ENCODE measurements around the gene VAT1L. TPM values are rescaled to one million over a fixed set of nuclear protein-coding genes. Genes with fewer than 3 reads are reported as not detected.

VAT1L gene
- total and polyA plus RNA-seq, 12 donors = 18.1 to 103 (median 38.2) TPM

GRCh38 chr16:77965346-77965745, 177.0 kb downstream of the VAT1L start:
- H3K27ac ChIP-seq = no peak overlapping the region
- no peaks in the 10 kb centered on the region for H3K36me3 ChIP-seq (replicated peaks in 1 of 2)
- DNase-seq = no peak
- intact Hi-C loops (cut with DNase I) = no loop called here
- no peak overlapping the region for H3K4me3 ChIP-seq
- 70 to 100% (median 95%) methylated on average over 1 to 3 of the region's 3 CpGs for WGBS, 4 donors
- no peaks in the 10 kb centered on the region for H3K9me3 ChIP-seq (replicated peaks in 1 of 3)
- H3K27me3 ChIP-seq = no peaks in the 10 kb centered on the region
- TF ChIP-seq POLR2A (IDR thresholded peaks at IDR 0.05) (no peak), CTCF (IDR thresholded peaks at IDR 0.05) (no peak)
- H3K4me1 ChIP-seq (replicated peaks in 1 of 2) = no peaks in the 10 kb centered on the region

- TF ChIP-seq POLR2A (IDR thresholded peaks at IDR 0.05) = no peak
- no peak for TF ChIP-seq CTCF (IDR thresholded peaks at IDR 0.05)
- no peak for DNase-seq
- no peak overlapping the region for H3K27ac ChIP-seq
- WGBS, 4 donors = 66 to 74% (median 69%) methylated on average over 7 of the region's 7 CpGs
- H3K4me3 ChIP-seq = no peak overlapping the region
- H3K27me3 ChIP-seq = no peaks in the 10 kb centered on the region
- no peaks in the 10 kb centered on the region for H3K36me3 ChIP-seq (replicated peaks in 1 of 2)
- H3K9me3 ChIP-seq (replicated peaks in 1 of 3) = no peaks in the 10 kb centered on the region
- H3K4me1 ChIP-seq (replicated peaks in 1 of 2) = peaks cover 0 to 8% of the 10 kb centered on the region in 2 donors
- intact Hi-C loops (cut with DNase I) = no loop called here
Measured at GRCh38 chr16:77967054-77967904, 178.9 kb downstream of the VAT1L start.

GRCh38 chr16:77969861-77970260, 181.5 kb downstream of the VAT1L start:
- Histone ChIP-seq H3K9me3 (replicated peaks in 1 of 3) (no peaks in the 10 kb centered on the region), H3K4me1 (replicated peaks in 1 of 2) (peaks cover 0 to 8% of the 10 kb centered on the region in 2 donors), H3K27ac (no peak overlapping the region), H3K36me3 (replicated peaks in 1 of 2) (no peaks in the 10 kb centered on the region), H3K27me3 (no peaks in the 10 kb centered on the region), H3K4me3 (no peak overlapping the region)
- intact Hi-C loops (cut with DNase I) = loop anchor here (2.0 to 10.0 kb wide), 3 partner anchors 185 to 295 kb away; partner anchors contain the start of gene VAT1L (in 1 of the 2)
- DNase-seq = no peak
- 64 to 82% (median 80%) methylated on average over 6 of the region's 6 CpGs for WGBS, 4 donors
- TF ChIP-seq POLR2A (IDR thresholded peaks at IDR 0.05) (no peak), CTCF (IDR thresholded peaks at IDR 0.05) (no peak)

- Histone ChIP-seq H3K36me3 (replicated peaks in 1 of 2) (no peaks in the 10 kb centered on the region), H3K4me1 (replicated peaks in 1 of 2) (peaks cover 0 to 8% of the 10 kb centered on the region in 2 donors), H3K4me3 (no peak overlapping the region), H3K27me3 (no peaks in the 10 kb centered on the region), H3K27ac (no peak overlapping the region), H3K9me3 (replicated peaks in 1 of 3) (no peaks in the 10 kb centered on the region)
- TF ChIP-seq CTCF (IDR thresholded peaks at IDR 0.05) (no peak), POLR2A (IDR thresholded peaks at IDR 0.05) (no peak)
- intact Hi-C loops (cut with DNase I) = loop anchor here (2.0 to 10.0 kb wide), 3 partner anchors 186 to 296 kb away; partner anchors contain the start of gene VAT1L (in 1 of the 2)
- DNase-seq = no peak
Measured at GRCh38 chr16:77970371-77970770, 182.0 kb downstream of the VAT1L start.

Data from adrenal gland (tissue), 12 donors.